HEK293 (cell line): ENCODE results near the gene ATP10A.
"Not testable (repeated sequence)": the region's sequence is repeated elsewhere in the genome, so short reads cannot be mapped to it uniquely, and the experiment has no call there.

Experiments
- CTCF ChIA-PET: fragments of 350-600 bp; formaldehyde crosslinking; extraction: SDS; loops from one replicate; lab custom pipeline; 2021; ENCODE audit warnings: antibody characterized with exemption; lab: Yijun Ruan, JAX
- POLR2A ChIA-PET: fragments of 300-600 bp; formaldehyde crosslinking; extraction: SDS; loops from one replicate; lab custom pipeline; 2020; ENCODE audit warnings: antibody characterized with exemption, inconsistent platforms; lab: Yijun Ruan, JAX
- H3K27ac ChIP-seq: fragments of 200-500 bp; sonication (Bioruptor generic); 2 replicates; pipeline ENCODE4 v1.5.1; 2014; ENCODE audit warnings: low read depth, low read length, control low read depth, inconsistent platforms; ENCODE audit errors: extremely low read depth
- H3K36me3 ChIP-seq, 2 experiments: fragments of 200-500 bp in 1 of 2; sonication (Bioruptor generic) in 1 of 2; 1 replicate in 1 of 2; 2 replicates in 1 of 2; pipeline ENCODE4 v1.5.1; 2014 to 2017; ENCODE audit warnings: inconsistent platforms in 2 of 2, low read length in 2 of 2; ENCODE audit not compliant: control insufficient read depth in 2 of 2, insufficient read depth in 1 of 2
- H3K4me1 ChIP-seq: fragments of 200-500 bp; sonication (Bioruptor generic); 2 replicates; pipeline ENCODE4 v1.5.1; 2014; ENCODE audit warnings: mild to moderate bottlenecking, low read length, inconsistent platforms; ENCODE audit not compliant: control insufficient read depth, insufficient read depth
- H3K4me3 ChIP-seq: 2 replicates; pipeline ENCODE4 v1.5.1; 2011; ENCODE audit warnings: low read depth, mild to moderate bottlenecking, control low read depth, low read length, moderate library complexity
- H3K9me3 ChIP-seq: fragments of 200-500 bp; sonication (Bioruptor generic); 2 replicates; pipeline ENCODE4 v1.5.1; 2014; ENCODE audit warnings: low read depth, low read length, inconsistent platforms; ENCODE audit not compliant: control insufficient read depth, insufficient read depth
- KLF1 ChIP-seq: fragments of 450-650 bp; formaldehyde crosslinking; IDR thresholded peaks from 2 replicates; pipeline ENCODE4 v1.5.1; 2016; ENCODE audit warnings: missing biosample characterization, missing genetic modification characterization
- KLF17 ChIP-seq: fragments of 450-650 bp; formaldehyde crosslinking; IDR thresholded peaks from 2 replicates; pipeline ENCODE4 v1.5.1; 2016; ENCODE audit warnings: missing biosample characterization, missing genetic modification characterization
- ZIC2 ChIP-seq: fragments of 450-650 bp; formaldehyde crosslinking; IDR thresholded peaks from 2 replicates; pipeline ENCODE4 v1.5.1; 2016; ENCODE audit warnings: missing biosample characterization, missing genetic modification characterization
- ZNF148 ChIP-seq: fragments of 450-650 bp; formaldehyde crosslinking; IDR thresholded peaks from 2 replicates; pipeline ENCODE4 v1.5.0; 2017; ENCODE audit warnings: missing biosample characterization, missing genetic modification characterization, borderline replicate concordance
- ZNF157 ChIP-seq: fragments of 450-650 bp; formaldehyde crosslinking; IDR thresholded peaks from 2 replicates; pipeline ENCODE4 v1.5.1; 2016; ENCODE audit warnings: missing biosample characterization, missing genetic modification characterization
- ZNF174 ChIP-seq: fragments of 450-650 bp; formaldehyde crosslinking; IDR thresholded peaks from 2 replicates; pipeline ENCODE4 v1.5.0; 2017; ENCODE audit warnings: missing biosample characterization, mild to moderate bottlenecking, missing genetic modification characterization
- ZNF184 ChIP-seq: fragments of 450-650 bp; IDR thresholded peaks from 2 replicates; pipeline ENCODE4 v1.5.1; 2018; ENCODE audit warnings: missing biosample characterization, mild to moderate bottlenecking, missing genetic modification characterization
- ZNF302 ChIP-seq: fragments of 450-650 bp; formaldehyde crosslinking; IDR thresholded peaks from 2 replicates; pipeline ENCODE4 v1.5.1; 2016; ENCODE audit warnings: missing biosample characterization, missing genetic modification characterization, low read depth
- ZNF350 ChIP-seq: fragments of 450-650 bp; formaldehyde crosslinking; IDR thresholded peaks from 2 replicates; pipeline ENCODE4 v1.5.0; 2017; ENCODE audit warnings: missing biosample characterization, mild to moderate bottlenecking, missing genetic modification characterization
- ZNF530 ChIP-seq: fragments of 450-650 bp; formaldehyde crosslinking; IDR thresholded peaks from 2 replicates; pipeline ENCODE4 v1.5.1; 2016; ENCODE audit warnings: low read depth, missing biosample characterization, missing genetic modification characterization
- ZNF558 ChIP-seq: fragments of 450-650 bp; formaldehyde crosslinking; IDR thresholded peaks from 2 replicates; pipeline ENCODE4 v1.5.1; 2016; ENCODE audit warnings: missing biosample characterization, missing genetic modification characterization
- ZNF701 ChIP-seq: fragments of 450-650 bp; formaldehyde crosslinking; IDR thresholded peaks from 2 replicates; pipeline ENCODE4 v1.5.1; 2016; ENCODE audit warnings: missing biosample characterization, missing genetic modification characterization
- ZNF707 ChIP-seq: fragments of 450-650 bp; formaldehyde crosslinking; IDR thresholded peaks from 2 replicates; pipeline ENCODE4 v1.5.1; 2016; ENCODE audit warnings: missing biosample characterization, missing genetic modification characterization
- TF ChIP-seq, protein P1 (sequence below): fragments of 450-650 bp; formaldehyde crosslinking; IDR thresholded peaks from 2 replicates; pipeline ENCODE4 v1.5.1; 2017; ENCODE audit warnings: missing biosample characterization, missing genetic modification characterization

ATP10A gene

DNA sequence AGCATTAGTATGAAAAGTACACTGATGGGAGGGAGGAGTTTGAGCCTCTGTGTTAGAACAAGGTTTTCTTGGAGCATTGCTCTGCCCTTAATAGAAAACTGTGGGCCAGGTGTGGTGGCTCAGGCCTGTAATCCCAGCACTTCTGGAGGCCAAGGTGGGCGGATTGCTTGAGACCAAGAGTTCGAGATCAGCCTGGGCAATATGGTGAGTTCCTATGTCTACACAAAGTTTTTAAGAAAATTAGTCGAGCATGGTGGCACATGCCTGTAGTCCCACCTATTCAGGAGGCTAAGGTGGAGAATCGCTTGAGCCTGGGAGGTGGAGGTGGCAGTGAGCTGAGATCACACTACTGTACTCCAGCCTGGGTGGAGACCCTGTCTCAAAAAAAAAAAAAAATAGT lies 103.7 kb downstream of the ATP10A start:
- H3K4me1 ChIP-seq, result no peaks in the 10 kb centered on the region
- H3K27ac ChIP-seq, result no peak overlapping the region
- no peak for TF ChIP-seq ZNF148
- TF ChIP-seq ZNF174 (tag by site-specific recombination), result no peak
- no peak for TF ChIP-seq KLF1 (tag by site-specific recombination)
- POLR2A ChIA-PET, result no interaction called here
- H3K36me3 ChIP-seq, result no peaks in the 10 kb centered on the region
- no peaks in the 10 kb centered on the region for H3K9me3 ChIP-seq
- no peak overlapping the region for H3K4me3 ChIP-seq
- CTCF ChIA-PET, result no interaction called here

GRCh38 chr15:25758612-25759011 lies 104.5 kb downstream of the ATP10A start:
- H3K36me3 ChIP-seq, CTCF ChIA-PET, H3K9me3 ChIP-seq, H3K4me1 ChIP-seq, H3K4me3 ChIP-seq, POLR2A ChIA-PET, H3K27ac ChIP-seq: not testable (repeated sequence)

DNA sequence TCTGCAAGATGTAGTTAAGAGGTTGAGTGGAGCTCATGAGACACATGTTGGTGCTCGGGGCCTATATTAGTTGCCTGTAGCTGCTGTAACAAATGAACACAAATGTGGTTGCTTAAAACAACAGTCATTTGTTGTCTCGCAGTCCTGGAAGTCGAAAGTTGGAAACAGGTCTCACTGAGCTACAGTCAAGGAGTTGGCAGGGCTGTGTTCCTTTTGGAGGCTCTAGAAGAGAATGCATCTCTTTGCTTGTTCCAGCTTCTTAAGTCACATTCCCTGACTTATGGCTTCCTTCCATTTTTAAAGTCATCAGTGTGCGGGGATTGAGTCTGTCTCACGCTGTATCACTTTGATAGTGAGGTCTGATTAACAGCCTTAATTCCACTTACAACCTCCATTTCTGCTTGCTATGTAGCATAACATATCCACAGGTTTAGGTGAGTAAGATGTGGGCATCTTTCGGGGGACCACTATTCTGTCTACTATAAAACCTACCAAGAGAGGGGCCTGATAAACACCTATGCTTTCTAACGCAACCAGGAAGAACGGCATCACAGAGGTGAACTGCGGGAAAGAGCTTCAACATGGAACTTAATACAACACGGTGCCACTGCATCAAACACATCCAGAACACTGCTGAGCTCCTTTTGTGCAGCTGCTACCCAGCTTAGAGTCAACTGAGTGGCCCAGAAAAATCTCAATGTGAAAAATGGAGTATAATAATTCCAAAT lies 119.4 kb downstream of the ATP10A start:
- H3K9me3 ChIP-seq, result no peaks in the 10 kb centered on the region
- TF ChIP-seq KLF17 (tag by site-specific recombination), result no peak
- no peak for TF ChIP-seq ZNF558 (tag by site-specific recombination)
- no peak for TF ChIP-seq ZNF157 (tag by site-specific recombination)
- no peak overlapping the region for H3K4me3 ChIP-seq
- CTCF ChIA-PET, result interaction anchor here (1.1 kb wide), 1 partner anchor 33 kb away, joined by 4 read pairs; no protein-coding TSS in a partner anchor
- POLR2A ChIA-PET, result no interaction called here
- no peaks in the 10 kb centered on the region for H3K4me1 ChIP-seq
- no peaks in the 10 kb centered on the region for H3K36me3 ChIP-seq
- H3K27ac ChIP-seq, result no peak overlapping the region

DNA sequence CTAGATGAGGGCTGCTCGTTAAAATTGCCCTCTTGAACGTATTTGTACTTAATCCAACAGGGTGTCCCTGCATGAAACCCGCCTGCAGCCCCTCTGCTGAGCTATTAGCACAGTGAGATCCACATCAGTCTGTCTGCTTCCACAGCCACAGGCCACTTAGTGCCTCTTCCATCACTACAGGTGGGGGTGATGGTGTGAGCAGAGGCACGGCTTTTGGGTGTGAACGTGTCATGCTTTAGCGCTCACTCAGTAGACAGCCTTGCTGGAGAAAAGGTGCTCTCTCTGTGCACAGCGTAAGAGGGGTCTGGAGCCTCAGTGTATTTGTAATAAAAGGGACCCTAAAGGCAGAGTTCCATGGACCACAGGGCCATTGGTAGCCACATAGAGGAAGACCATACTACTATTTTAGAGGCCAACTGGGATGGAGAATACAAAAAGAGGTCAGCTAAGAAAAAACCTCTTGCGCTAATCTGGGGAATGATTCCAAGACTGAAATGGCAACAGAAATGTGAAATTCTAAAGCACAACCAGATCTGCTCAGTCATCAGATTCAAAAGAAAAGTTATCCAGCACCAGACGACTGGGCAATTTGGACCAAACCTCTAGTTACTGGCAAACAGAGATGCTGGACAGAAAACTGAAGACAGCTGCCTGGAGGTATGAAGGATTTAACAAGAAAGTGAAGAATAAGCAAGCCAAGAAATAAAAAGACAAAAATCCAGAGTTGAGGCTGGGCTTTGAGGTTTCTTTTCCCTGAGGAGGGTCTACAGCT lies 120.2 kb downstream of the ATP10A start:
- H3K27ac ChIP-seq, result no peak overlapping the region
- CTCF ChIA-PET, result interaction anchor here (1.1 kb wide), 1 partner anchor 33 kb away, joined by 4 read pairs; no protein-coding TSS in a partner anchor

DNA sequence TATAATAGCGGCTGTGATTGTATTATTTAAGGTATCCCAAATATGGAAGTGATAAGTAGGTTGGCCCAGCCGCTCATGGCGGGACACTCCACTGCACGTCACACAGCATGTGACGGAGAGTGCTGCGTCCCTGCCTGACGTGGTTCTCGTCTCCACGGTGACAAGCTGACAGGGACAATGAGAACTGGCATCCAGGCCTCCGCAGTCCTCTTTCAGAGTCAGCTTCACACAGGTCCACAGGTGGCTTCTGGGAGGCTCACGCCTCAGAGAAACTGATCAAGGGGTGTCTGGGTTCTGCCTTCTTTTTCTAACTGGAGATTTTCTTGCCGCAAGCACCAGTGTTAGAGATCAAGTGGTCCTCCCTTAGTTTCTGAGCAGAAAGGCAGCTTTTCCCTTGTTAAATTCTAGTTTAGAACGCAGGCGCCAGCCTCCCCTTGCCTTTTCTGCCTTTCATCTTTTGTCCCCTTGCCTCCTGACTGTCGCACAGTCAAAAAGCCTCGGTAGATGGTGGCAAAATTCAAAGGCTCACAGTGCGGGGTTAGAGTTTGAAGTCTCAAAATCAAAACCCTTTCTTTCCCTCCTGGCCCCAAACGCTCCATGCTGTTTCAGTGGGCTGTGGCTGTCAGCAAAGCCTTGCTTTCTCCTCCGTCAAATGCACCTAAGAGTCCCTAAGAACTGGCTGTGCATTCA lies 120.9 kb downstream of the ATP10A start:
- Histone ChIP-seq H3K27ac (no peak overlapping the region), H3K9me3 (no peaks in the 10 kb centered on the region), H3K36me3 (no peaks in the 10 kb centered on the region), H3K4me3 (no peak overlapping the region), H3K4me1 (no peaks in the 10 kb centered on the region)
- POLR2A ChIA-PET, result no interaction called here
- CTCF ChIA-PET, result no interaction called here
- TF ChIP-seq ZNF701 (tag by site-specific recombination) (no peak), ZNF184 (tag by site-specific recombination) (no peak), ZNF350 (tag by site-specific recombination) (no peak), ZNF302 (tag by site-specific recombination) (no peak), ZNF148 (no peak), ZNF530 (no peak)
- TF ChIP-seq, protein P1, sequence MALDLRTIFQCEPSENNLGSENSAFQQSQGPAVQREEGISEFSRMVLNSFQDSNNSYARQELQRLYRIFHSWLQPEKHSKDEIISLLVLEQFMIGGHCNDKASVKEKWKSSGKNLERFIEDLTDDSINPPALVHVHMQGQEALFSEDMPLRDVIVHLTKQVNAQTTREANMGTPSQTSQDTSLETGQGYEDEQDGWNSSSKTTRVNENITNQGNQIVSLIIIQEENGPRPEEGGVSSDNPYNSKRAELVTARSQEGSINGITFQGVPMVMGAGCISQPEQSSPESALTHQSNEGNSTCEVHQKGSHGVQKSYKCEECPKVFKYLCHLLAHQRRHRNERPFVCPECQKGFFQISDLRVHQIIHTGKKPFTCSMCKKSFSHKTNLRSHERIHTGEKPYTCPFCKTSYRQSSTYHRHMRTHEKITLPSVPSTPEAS (tag by site-specific recombination), result no peak

More for the DNA sequence above, 120.2 kb downstream of the ATP10A start:
- H3K9me3 ChIP-seq, result no peaks in the 10 kb centered on the region
- H3K4me3 ChIP-seq, result no peak overlapping the region
- no peaks in the 10 kb centered on the region for H3K36me3 ChIP-seq
- POLR2A ChIA-PET, result no interaction called here
- no peaks in the 10 kb centered on the region for H3K4me1 ChIP-seq
- TF ChIP-seq ZIC2 (tag by site-specific recombination) (0 out of 2 replicates have a peak, but pooled peaks have one; percentile 26), ZNF707 (tag by site-specific recombination) (no peak)
- TF ChIP-seq, all 188 proteins: peak for 1
